ENCODE data around the gene ZNF700.
"Not testable (repeated sequence)": the region's sequence is repeated elsewhere in the genome, so short reads cannot be mapped to it uniquely, and the experiment has no call there.

ZNF700 gene

DNA sequence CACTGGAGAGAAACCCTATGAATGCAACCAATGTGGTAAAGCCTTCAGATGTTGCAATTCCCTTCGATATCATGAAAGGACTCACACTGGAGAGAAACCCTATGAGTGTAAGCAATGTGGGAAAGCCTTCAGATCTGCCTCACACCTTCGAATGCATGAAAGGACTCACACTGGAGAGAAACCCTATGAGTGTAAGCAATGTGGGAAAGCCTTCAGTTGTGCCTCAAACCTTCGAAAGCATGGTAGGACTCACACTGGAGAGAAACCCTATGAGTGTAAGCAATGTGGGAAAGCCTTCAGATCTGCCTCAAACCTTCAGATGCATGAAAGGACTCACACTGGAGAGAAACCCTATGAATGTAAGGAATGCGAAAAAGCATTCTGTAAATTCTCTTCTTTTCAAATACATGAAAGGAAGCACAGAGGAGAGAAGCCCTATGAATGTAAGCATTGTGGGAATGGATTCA, 24.7 kb downstream of the ZNF700 start:
- not testable (repeated sequence) for H3K27me3 Mint-ChIP-seq (ENCODE audit: low read depth); H3K4me3 Mint-ChIP-seq; DNase-seq (ENCODE audit: low spot score); H3K4me1 Mint-ChIP-seq (ENCODE audit: low read depth)
- Mint-ChIP-seq H3K27ac (peak overlapping the region; percentile 45), H3K9me3 (peaks cover 85% of the 10 kb centered on the region), H3K36me3 (ENCODE audit: low read depth) (peaks cover 79% of the 10 kb centered on the region)

DNA sequence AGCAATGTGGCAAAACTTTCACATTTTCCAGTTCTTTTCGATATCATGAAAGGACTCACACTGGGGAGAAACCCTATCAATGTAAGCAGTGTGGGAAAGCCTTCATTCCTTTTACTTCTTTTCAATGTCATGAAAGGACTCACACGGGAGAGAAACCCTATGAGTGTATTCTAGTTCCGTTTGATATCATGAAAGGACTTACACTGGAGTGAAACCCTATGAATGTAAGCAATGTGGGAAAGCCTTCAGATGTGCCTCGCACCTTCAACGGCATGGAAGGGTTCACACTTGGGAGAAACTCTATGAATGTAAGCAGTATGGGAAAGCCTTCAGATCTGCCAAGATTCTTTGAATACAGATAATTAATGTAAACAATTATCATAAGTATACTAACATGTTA, 25.4 kb downstream of the ZNF700 start:
- no peak for DNase-seq (ENCODE audit: low spot score)
- H3K4me1 Mint-ChIP-seq (ENCODE audit: low read depth) = no peaks in the 10 kb centered on the region
- H3K9me3 Mint-ChIP-seq = peaks cover 81% of the 10 kb centered on the region
- no peak overlapping the region for H3K27ac Mint-ChIP-seq
- no peaks in the 10 kb centered on the region for H3K27me3 Mint-ChIP-seq (ENCODE audit: low read depth)
- H3K36me3 Mint-ChIP-seq (ENCODE audit: low read depth) = peaks cover 75% of the 10 kb centered on the region
- no peak overlapping the region for H3K4me3 Mint-ChIP-seq

DNA sequence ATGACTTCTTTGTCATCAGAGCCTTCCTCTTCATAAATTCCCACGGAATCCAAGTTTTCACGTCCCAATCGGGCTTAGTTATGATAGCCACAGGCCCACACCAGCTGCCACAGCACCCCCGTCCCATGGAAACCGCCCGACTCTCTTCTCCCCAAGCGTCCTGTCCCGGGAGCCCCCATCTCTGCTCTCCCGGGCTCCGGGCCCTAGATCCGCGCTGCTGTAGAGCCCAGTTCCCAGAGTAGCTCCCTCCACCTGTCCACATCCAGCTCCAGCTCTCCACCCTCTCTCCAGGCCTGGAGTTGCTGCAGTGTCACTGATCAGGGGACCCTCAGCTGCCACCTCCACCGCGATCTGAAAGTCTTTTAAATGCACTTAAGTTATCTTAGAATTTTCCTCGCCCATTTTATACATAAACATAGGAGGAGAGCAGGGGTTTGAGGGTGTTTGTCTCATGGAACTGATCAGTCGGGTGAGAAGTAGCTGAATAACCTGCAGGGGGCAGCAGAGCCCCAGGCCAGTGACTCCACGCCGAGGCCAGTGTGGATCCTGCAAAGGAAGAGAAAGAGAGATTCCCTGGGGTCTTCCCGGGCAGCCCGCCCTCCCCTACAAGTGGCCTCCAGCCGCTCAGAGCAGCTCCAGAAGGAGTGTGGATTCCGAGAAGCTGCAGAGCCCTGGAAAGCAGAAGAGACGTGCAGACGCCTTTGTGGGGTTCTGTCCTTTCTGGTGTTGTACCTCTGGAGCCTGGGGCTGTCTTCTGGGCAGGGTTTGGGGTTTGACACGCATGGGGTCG, 38.9 kb downstream of the ZNF700 start:
- Mint-ChIP-seq H3K4me3 (peak overlapping the region; percentile 91), H3K36me3 (ENCODE audit: low read depth) (peaks cover 7% of the 10 kb centered on the region), H3K4me1 (ENCODE audit: low read depth) (peaks cover 19% of the 10 kb centered on the region), H3K27ac (peak overlapping the region; percentile 87), H3K9me3 (peaks cover 18% of the 10 kb centered on the region), H3K27me3 (ENCODE audit: low read depth) (no peaks in the 10 kb centered on the region)
- DNase-seq (ENCODE audit: low spot score) = peak; percentile 58

DNA sequence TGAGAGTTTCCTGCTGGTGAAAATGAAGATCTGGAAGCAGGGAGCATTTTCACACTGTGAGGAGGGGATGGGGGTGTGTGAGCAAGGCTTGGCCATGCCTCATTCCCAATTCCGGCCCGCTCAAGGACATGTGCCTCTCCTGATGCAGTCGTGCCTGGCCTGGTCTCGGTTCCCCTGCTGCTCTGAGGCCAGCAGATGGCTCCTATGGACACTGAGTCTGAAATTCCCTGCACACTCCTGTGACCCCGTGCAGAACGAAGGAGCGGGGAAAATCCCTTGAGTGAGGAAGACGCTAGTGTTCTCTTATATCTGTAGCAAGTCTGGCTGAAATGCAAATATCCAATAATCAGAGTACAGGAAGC, 39.6 kb downstream of the ZNF700 start:
- peak; percentile 8 for DNase-seq (ENCODE audit: low spot score)
- no peaks in the 10 kb centered on the region for H3K27me3 Mint-ChIP-seq (ENCODE audit: low read depth)
- peaks cover 19% of the 10 kb centered on the region for H3K4me1 Mint-ChIP-seq (ENCODE audit: low read depth)
- peaks cover 7% of the 10 kb centered on the region for H3K36me3 Mint-ChIP-seq (ENCODE audit: low read depth)
- H3K27ac Mint-ChIP-seq = peak overlapping the region; percentile 87
- peak overlapping the region; percentile 91 for H3K4me3 Mint-ChIP-seq
- H3K9me3 Mint-ChIP-seq = peaks cover 17% of the 10 kb centered on the region

DNA sequence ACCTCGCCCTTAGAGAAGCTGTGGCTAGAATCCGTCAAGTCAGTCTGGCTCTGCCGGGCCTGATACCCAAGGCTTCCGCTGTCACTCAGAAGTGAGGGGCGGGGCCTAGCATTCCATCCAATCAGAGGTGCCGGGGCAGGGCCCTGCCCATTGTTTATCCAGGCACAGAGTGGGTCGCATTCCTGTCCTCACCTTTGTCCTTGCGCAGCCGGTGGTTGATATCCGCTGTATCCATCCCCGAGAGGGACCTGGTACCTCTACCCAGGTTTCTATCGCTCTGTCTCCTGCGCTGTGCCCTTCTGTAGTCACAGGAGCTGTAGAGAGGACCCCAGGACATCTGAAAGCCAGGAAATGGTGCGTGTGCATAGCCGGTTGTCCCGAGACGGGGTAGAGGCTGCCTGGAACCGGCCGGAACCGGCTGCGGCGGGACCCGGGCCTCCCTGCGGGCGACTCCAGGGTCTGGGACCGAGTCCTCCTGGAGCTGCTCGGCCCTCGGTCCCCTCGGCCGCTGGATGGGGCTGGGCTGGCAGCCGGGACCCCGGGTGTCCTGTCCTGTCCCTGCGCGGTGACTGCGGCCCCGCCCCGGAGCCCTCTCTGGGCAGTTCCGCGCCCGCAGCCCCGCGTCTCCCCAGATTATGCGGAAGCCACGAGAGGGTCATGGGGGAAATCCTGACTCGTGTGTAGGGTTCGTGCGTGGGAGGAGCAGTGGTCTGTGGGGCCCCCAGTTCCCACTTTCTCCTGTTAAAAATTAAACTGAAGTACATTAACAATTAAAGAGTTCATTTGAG, 40.1 kb downstream of the ZNF700 start, which contains the start of gene ZNF763:
Gene ZNF763, plus strand, starts transcription at position 183 of the 788 bp plus-strand sequence. Its CDS starts 169 bp downstream, at position 352.
- peak within 1 kb of the TSS; percentile 91 for H3K4me3 Mint-ChIP-seq
- DNase-seq (ENCODE audit: low spot score) = peak; percentile 82
- peaks cover 17% of the 10 kb centered on the region for H3K9me3 Mint-ChIP-seq
- no peaks in the 10 kb centered on the region for H3K27me3 Mint-ChIP-seq (ENCODE audit: low read depth)
- H3K4me1 Mint-ChIP-seq (ENCODE audit: low read depth) = peaks cover 19% of the 10 kb centered on the region
- peak within 1 kb of the TSS; percentile 87 for H3K27ac Mint-ChIP-seq
- H3K36me3 Mint-ChIP-seq (ENCODE audit: low read depth) = peaks cover 9% of the 10 kb centered on the region

DNA sequence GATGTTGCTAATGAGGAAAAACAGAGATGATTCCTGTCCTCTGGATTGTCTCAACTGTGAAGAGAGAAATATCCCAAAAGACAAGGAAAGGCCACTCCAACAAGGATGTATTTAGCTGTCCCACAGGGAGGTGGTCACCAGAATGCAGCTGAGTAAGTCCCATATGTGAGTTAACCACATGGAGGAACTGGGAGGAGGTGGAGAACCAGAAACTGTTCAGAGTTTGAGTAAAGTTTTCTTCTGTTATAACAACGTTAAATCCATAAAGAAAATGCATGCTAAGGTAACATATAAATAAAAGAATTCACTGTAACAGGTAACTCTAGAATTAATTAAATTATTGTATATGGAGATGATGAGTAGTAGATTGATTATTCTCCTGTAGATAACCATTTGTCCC, 45.3 kb downstream of the ZNF700 start:
- no peak for DNase-seq (ENCODE audit: low spot score)
- peaks cover 9% of the 10 kb centered on the region for H3K36me3 Mint-ChIP-seq (ENCODE audit: low read depth)
- H3K4me1 Mint-ChIP-seq (ENCODE audit: low read depth) = peaks cover 7% of the 10 kb centered on the region
- no peak overlapping the region for H3K4me3 Mint-ChIP-seq
- no peaks in the 10 kb centered on the region for H3K27me3 Mint-ChIP-seq (ENCODE audit: low read depth)
- peaks cover 39% of the 10 kb centered on the region for H3K9me3 Mint-ChIP-seq
- H3K27ac Mint-ChIP-seq = no peak overlapping the region

DNA sequence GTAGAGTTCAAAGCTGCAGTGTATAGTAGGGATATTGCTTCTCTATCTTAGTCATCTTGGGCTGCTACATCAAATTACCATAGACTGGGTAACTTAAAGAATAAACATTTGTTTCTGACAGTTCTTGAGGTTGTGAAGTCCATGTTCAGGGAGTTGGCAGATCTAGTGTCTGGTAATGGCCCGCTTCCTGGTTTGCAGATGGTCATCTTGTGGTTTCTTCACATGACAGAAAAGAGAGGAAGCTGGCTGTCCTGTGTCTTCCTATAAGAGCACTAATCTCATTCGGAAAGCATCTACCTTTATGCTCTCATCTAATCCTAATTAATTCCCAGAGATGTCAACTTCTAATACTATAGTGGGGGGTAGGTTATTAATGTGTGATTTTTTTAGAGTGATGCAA, 46.1 kb downstream of the ZNF700 start:
- no peak for DNase-seq (ENCODE audit: low spot score)
- Mint-ChIP-seq H3K4me1 (ENCODE audit: low read depth) (peaks cover 2% of the 10 kb centered on the region), H3K27ac (no peak overlapping the region), H3K9me3 (peaks cover 45% of the 10 kb centered on the region), H3K27me3 (ENCODE audit: low read depth) (no peaks in the 10 kb centered on the region), H3K4me3 (no peak overlapping the region), H3K36me3 (ENCODE audit: low read depth) (peaks cover 12% of the 10 kb centered on the region)

DNA sequence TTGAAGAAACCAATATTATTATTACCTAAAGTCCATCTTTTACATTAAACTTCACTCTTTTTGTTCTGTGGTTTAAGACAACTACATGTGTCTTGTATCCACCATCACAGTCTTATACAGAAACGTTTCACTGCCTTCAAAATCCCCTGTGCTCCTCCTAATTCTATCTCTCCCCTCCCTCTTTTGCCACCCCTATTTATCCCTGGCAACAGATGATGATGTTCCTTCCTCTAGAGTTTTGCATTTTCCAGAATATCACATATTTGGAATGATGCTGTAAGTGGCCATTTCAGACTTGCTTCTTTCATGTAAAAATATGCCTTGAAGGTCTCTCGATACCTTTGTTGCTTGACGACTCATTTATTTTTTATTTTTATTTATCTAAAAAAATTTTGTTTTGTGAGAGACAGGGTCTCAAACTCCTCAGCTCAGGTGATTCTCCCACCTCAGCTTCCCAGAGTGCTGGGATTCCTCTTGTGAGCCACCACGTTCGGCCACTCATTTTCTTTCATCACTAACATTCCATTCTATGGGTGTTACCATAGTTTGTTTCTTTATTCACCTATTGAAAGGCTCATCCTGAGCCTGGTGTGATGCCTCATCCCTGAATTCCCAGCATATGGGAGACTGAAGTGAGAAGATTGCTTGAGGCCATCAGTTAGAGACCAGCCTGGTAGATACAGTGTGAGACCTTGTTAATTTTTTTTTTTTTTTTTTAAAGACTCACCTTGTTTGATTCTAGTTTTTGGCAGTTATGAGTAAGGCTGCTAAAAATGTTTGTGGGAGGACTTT, 48.3 kb downstream of the ZNF700 start:
- Mint-ChIP-seq H3K27me3 (ENCODE audit: low read depth) (no peaks in the 10 kb centered on the region), H3K27ac (no peak overlapping the region), H3K4me3 (no peak overlapping the region), H3K9me3 (peaks cover 64% of the 10 kb centered on the region), H3K4me1 (ENCODE audit: low read depth) (no peaks in the 10 kb centered on the region), H3K36me3 (ENCODE audit: low read depth) (peaks cover 16% of the 10 kb centered on the region)
- no peak for DNase-seq (ENCODE audit: low spot score)

DNA sequence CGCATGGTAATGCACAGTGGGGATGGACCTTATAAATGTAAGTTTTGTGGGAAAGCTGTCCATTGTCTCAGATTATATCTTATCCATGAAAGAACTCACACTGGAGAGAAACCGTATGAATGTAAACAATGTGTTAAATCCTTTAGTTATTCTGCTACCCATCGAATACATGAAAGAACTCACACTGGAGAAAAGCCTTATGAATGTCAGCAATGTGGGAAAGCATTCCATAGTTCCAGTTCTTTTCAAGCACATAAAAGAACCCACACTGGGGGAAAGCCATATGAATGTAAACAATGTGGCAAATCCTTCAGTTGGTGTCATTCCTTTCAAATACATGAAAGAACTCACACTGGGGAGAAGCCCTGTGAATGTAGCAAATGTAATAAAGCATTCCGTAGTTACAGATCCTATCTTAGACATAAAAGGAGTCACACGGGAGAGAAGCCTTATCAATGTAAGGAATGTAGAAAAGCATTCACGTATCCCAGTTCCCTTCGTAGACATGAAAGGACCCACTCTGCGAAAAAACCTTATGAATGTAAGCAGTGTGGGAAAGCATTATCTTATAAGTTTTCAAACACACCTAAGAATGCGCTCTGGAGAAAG, 53.7 kb downstream of the ZNF700 start:
- Mint-ChIP-seq H3K27ac (no peak overlapping the region), H3K4me1 (ENCODE audit: low read depth) (no peaks in the 10 kb centered on the region), H3K9me3 (peaks cover 76% of the 10 kb centered on the region), H3K36me3 (ENCODE audit: low read depth) (peaks cover 25% of the 10 kb centered on the region), H3K27me3 (ENCODE audit: low read depth) (no peaks in the 10 kb centered on the region), H3K4me3 (no peak overlapping the region)
- no peak for DNase-seq (ENCODE audit: low spot score)

DNA sequence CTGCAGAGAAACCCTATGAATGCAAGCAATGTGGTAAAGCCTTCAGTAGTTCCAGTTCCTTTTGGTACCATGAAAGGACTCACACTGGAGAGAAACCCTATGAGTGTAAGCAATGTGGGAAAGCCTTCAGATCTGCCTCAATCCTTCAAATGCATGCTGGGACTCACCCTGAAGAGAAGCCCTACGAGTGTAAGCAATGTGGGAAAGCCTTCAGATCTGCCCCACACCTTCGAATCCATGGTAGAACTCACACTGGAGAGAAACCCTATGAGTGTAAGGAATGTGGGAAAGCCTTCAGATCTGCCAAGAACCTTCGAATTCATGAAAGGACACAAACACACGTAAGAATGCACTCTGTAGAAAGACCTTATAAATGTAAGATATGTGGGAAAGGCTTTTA, 54.6 kb downstream of the ZNF700 start:
- no peaks in the 10 kb centered on the region for H3K4me1 Mint-ChIP-seq (ENCODE audit: low read depth)
- DNase-seq (ENCODE audit: low spot score) = no peak
- H3K27me3 Mint-ChIP-seq (ENCODE audit: low read depth) = no peaks in the 10 kb centered on the region
- no peak overlapping the region for H3K27ac Mint-ChIP-seq
- peaks cover 23% of the 10 kb centered on the region for H3K36me3 Mint-ChIP-seq (ENCODE audit: low read depth)
- H3K9me3 Mint-ChIP-seq = peaks cover 71% of the 10 kb centered on the region
- no peak overlapping the region for H3K4me3 Mint-ChIP-seq

DNA sequence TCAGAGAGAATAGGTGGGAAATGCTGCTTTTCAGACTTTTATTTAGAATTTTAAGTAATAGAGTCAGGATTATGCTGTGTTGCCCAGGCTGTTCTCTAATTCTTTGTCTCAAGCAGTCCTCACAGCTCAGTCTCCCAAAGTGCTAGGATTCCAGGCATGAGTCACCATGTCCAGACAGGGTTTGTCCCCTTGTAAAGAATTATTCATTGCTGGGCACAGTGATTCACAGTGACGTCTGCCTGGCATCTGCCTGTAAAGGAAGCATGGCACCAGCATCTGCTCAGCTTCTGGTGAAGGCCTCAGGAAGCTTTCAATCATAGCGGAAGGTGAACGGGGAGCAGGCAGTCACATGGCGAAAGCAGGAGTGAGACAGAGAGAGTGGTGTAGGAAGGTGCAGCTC, 57.6 kb downstream of the ZNF700 start:
- Mint-ChIP-seq H3K4me3 (no peak overlapping the region), H3K27me3 (ENCODE audit: low read depth) (no peaks in the 10 kb centered on the region), H3K9me3 (peaks cover 51% of the 10 kb centered on the region), H3K4me1 (ENCODE audit: low read depth) (peaks cover 5% of the 10 kb centered on the region), H3K27ac (no peak overlapping the region), H3K36me3 (ENCODE audit: low read depth) (peaks cover 22% of the 10 kb centered on the region)
- DNase-seq (ENCODE audit: low spot score) = no peak

DNA sequence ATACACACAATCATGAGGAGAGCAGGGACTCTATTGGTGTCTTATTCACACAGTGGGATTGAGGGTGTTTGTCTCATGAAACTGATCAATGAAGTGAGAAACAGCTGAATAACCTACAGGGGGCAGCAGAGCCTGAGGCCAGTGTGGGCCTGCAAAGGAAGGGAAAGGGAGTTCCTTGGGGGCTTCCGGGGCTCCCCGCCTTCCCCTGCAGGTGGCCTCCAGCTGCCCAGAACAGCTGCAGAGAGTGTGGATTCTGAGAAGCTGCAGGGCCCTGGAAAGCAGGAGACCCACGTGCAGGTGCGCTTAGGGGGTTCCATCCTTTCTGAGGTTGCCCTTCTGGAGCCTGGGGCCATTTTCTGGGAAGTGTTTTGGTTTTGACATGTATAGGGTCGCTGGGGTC, 60.1 kb downstream of the ZNF700 start:
- peaks cover 12% of the 10 kb centered on the region for H3K4me1 Mint-ChIP-seq (ENCODE audit: low read depth)
- DNase-seq (ENCODE audit: low spot score) = no peak
- H3K27ac Mint-ChIP-seq = no peak overlapping the region
- H3K27me3 Mint-ChIP-seq (ENCODE audit: low read depth) = no peaks in the 10 kb centered on the region
- peaks cover 9% of the 10 kb centered on the region for H3K36me3 Mint-ChIP-seq (ENCODE audit: low read depth)
- H3K9me3 Mint-ChIP-seq = peaks cover 26% of the 10 kb centered on the region
- no peak overlapping the region for H3K4me3 Mint-ChIP-seq

DNA sequence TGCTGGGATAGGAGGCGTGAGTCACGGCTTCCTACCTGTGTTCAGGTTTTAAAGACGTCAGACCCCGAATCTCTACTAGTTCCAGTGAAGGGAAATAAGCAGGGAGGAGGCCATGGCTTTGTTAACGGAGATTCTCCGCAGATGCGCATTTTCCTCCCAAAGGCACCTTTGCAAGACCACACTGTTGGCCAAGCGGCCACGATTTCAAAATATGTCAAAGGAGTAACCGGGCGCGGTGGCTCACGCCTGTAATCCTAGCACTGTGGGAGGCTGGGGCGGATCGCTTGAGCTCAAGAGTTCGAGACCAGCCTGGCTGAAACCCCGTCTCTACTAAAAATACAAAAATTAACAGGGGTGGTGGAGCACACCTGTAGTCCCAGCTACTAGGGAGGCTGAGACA, 61.8 kb downstream of the ZNF700 start:
- no peak overlapping the region for H3K27ac Mint-ChIP-seq
- H3K4me3 Mint-ChIP-seq = peak overlapping the region; percentile 97
- peaks cover 16% of the 10 kb centered on the region for H3K9me3 Mint-ChIP-seq
- no peaks in the 10 kb centered on the region for H3K27me3 Mint-ChIP-seq (ENCODE audit: low read depth)
- H3K36me3 Mint-ChIP-seq (ENCODE audit: low read depth) = peaks cover 22% of the 10 kb centered on the region
- no peak for DNase-seq (ENCODE audit: low spot score)
- peaks cover 19% of the 10 kb centered on the region for H3K4me1 Mint-ChIP-seq (ENCODE audit: low read depth)
